Mucosa of descending colon (tissue), 3 donors: ENCODE results near the gene PSTK. TPM values are rescaled to one million over a fixed set of nuclear protein-coding genes. Genes with fewer than 3 reads are reported as not detected.
A peak's percentile ranks its signal among the peaks of the same experiment; 100 is the strongest.

Source experiments
- ATAC-seq: fragments of 200-7000 bp; cut with Tn5 transposase; one replicate; pipeline ENCODE4 v1.9.1; 2020; ENCODE audit warnings: mild to moderate bottlenecking, moderate library complexity
- DNase-seq, 3 donors: peaks; one replicate each; pipeline ENCODE4 v3.0.0-alpha.2; 2020
- H3K36me3 ChIP-seq: fragments of 200-600 bp; one replicate; pipeline ENCODE4 v1.8.0; 2021; ENCODE audit warnings: low read depth, mild to moderate bottlenecking
- H3K4me1 ChIP-seq: fragments of 200-600 bp; one replicate; pipeline ENCODE4 v1.8.0; 2021; ENCODE audit warnings: low read depth, mild to moderate bottlenecking
- H3K4me3 ChIP-seq: fragments of 200-600 bp; one replicate; pipeline ENCODE4 v1.8.0; 2021; ENCODE audit warnings: mild to moderate bottlenecking
- H3K9me3 ChIP-seq: fragments of 200-600 bp; one replicate; pipeline ENCODE4 v1.8.0; 2021; ENCODE audit warnings: mild to moderate bottlenecking
- intact Hi-C, 2 donors: fragments of 100-400 bp; cut with DNase I in 1 of 2; cut with micrococcal nuclease in 1 of 2; formaldehyde crosslinking; loops; one replicate each; pipeline versions ENCODE4 v1.11.0 to v1.11.1; 2022; cut with DNase I, micrococcal nuclease
- total RNA-seq, 3 donors: library from RNA; stranded (reverse); fragmentation: NEBNext Ultra II Directional in 2 of 3; extraction: Animal tissue kit (Norgen Biotek cat#: 25700) in 2 of 3; gene quantifications; one replicate each; pipeline versions ENCODE4 v1.2.1 to v1.2.4, GENCODE V29; 2021 to 2023
- TF ChIP-seq, protein P1 (sequence below): fragments of 200-600 bp; IDR thresholded peaks from one replicate; pipeline ENCODE4 v1.8.0; 2022; ENCODE audit warnings: antibody characterized with exemption, mild to moderate bottlenecking
- donor health status: DM: no; HTN: no; CAD: no; lungs with moderate emphysema.
- donor health status: DM: no; HTN: no; CAD: no.
- donor health status: DM: no; HTN: yes; CAD: no.

PSTK gene
- total RNA-seq, 3 donors from 2014 or later, result 2.0 to 4.2 (median 3.1) TPM

DNA sequence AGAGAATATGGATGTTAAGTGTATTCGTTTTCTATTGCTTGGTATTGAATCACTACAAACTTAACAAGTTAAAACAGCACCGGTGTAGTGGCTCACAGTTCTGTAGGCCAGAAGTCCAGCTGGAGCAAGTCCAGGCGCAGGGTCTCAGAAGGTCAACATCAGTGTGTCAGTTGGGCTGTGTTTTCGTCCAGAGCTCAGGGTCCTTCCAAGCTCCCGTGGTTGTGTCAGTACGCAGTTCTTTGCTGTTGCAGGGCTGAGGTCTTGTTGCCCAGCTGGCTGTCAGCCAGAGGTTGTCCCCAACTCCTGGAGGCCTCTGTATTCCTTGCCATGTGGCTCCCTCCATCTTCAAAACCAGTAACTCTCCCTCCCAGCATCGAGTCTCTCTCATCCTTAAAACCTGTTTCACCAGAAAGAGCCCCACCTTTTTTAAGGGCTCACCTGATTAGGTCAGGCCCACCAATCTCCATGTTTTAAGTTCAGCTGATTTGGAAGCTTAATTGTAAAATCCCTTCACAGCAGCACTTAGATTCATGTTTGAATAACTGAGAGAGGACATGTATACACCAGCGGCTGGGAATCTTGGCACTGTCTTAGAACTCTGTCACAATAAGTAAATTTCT lies 55.4 kb downstream of the PSTK start:
- Histone ChIP-seq H3K4me1 (no peaks in the 10 kb centered on the region), H3K9me3 (no peaks in the 10 kb centered on the region), H3K36me3 (no peaks in the 10 kb centered on the region), H3K4me3 (no peak overlapping the region)
- DNase-seq (no peak), ATAC-seq (no peak)
- intact Hi-C loops, result no loop called here
- TF ChIP-seq, protein P1, sequence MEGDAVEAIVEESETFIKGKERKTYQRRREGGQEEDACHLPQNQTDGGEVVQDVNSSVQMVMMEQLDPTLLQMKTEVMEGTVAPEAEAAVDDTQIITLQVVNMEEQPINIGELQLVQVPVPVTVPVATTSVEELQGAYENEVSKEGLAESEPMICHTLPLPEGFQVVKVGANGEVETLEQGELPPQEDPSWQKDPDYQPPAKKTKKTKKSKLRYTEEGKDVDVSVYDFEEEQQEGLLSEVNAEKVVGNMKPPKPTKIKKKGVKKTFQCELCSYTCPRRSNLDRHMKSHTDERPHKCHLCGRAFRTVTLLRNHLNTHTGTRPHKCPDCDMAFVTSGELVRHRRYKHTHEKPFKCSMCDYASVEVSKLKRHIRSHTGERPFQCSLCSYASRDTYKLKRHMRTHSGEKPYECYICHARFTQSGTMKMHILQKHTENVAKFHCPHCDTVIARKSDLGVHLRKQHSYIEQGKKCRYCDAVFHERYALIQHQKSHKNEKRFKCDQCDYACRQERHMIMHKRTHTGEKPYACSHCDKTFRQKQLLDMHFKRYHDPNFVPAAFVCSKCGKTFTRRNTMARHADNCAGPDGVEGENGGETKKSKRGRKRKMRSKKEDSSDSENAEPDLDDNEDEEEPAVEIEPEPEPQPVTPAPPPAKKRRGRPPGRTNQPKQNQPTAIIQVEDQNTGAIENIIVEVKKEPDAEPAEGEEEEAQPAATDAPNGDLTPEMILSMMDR, result no peak

DNA sequence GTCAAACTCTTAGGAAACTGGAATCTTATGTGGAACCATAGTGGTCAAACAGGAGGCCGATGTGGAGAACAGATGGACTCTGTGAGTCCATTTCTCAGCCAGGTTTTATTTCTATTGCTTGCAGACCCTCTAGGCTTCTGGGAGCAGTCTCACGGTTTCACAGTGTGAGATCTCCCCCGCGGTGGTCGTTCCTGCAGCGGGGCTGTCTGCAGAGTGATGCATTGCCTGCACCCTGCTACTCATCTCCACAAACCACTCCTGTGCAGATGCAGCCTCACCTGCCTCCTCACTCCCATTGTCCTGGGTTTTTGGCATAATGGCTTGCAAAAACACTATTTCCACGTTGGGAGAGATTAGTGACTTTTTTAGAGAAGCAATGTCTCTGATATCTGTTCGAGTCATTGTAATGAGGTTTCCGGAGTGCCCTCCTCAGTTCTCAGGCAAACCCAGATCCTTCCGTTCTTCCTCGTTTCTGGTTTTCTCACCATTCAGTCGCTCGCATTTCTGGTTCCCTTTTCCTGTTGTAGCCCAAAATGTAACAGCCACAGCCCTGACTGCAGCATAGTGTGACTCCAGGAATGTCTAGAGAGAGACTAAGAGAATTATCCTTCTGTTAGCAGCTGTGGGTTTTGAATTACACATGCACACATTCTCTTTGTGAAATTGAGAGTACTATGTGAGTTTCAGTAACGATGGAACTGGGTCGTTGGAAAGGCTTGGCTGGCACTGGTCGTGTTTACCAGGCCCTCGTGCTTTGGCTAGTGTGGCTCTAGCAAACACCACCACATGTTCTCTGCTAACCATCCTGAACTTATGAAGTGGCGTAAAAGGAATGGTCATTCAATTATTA lies 58.8 kb downstream of the PSTK start:
- DNase-seq, result no peak

DNA sequence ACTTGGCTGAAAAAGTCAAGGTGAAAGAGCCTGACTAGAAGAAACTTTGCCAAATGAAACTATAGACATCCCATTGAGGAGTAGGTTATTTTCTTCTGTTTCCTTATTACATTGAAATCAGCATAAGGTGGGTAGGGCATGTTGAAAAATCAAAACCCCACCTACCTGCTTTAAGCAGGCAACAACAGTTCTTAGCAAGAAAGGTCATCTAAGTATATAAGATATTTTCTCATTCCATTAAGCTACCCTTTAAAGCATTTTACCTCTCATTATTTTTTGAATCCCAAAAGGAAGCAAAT lies 59.4 kb downstream of the PSTK start:
- no peak for DNase-seq
- Histone ChIP-seq H3K36me3 (no peaks in the 10 kb centered on the region), H3K4me1 (no peaks in the 10 kb centered on the region), H3K4me3 (no peak overlapping the region), H3K9me3 (no peaks in the 10 kb centered on the region)
- TF ChIP-seq, protein P1, result no peak
- intact Hi-C loops, result no loop called here
- peak; percentile 62 for ATAC-seq

More for the DNA sequence above, 58.8 kb downstream of the PSTK start:
- ATAC-seq, result no peak
- TF ChIP-seq, protein P1, result no peak
- Histone ChIP-seq H3K9me3 (no peaks in the 10 kb centered on the region), H3K36me3 (no peaks in the 10 kb centered on the region), H3K4me1 (no peaks in the 10 kb centered on the region), H3K4me3 (no peak overlapping the region)
- intact Hi-C loops, result no loop called here

Other genes starting within 250 kb of the PSTK start
- 1 to 10 TPM in 1 of 3 donors, under 1 TPM in 2; 0.47 to 1.1 (median 0.72) TPM for gene CUZD1, start 134.5 kb upstream of the PSTK start, total RNA-seq
- 1 to 10 TPM; 2.6 to 4.9 (median 4.7) TPM for gene FAM24B, start 100.8 kb upstream of the PSTK start, total RNA-seq
- not detected for gene FAM24A, start 69.8 kb upstream of the PSTK start, total RNA-seq
- gene C10orf88, start 26.2 kb upstream of the PSTK start, total RNA-seq, result 1 to 10 TPM; 5.0 to 7.4 (median 6.4) TPM
- 10 to 100 TPM; 10.8 to 15.3 (median 13.4) TPM for gene IKZF5, start 28.4 kb downstream of the PSTK start, total RNA-seq
- 10 to 100 TPM; 34.8 to 48.9 (median 38.2) TPM for gene ACADSB, start 28.6 kb downstream of the PSTK start, total RNA-seq
- 1 to 10 TPM in 1 of 3 donors, under 1 TPM in 1, not detected in 1; 0.92 to 1.4 TPM for gene HMX3, start 155.6 kb downstream of the PSTK start, total RNA-seq
- under 1 TPM; 0.17 to 0.25 (median 0.24) TPM for gene HMX2, start 167.7 kb downstream of the PSTK start, total RNA-seq
- gene BUB3, start 174.0 kb downstream of the PSTK start, total RNA-seq, result 10 to 100 TPM; 65.0 to 81.1 (median 68.4) TPM